Muscle layer of colon (tissue), 2 donors: ENCODE measurements around the gene BRD1.
"Not testable (repeated sequence)": the region's sequence is repeated elsewhere in the genome, so short reads cannot be mapped to it uniquely, and the experiment has no call there.

Source experiments
- H3K27ac ChIP-seq: one replicate; pipeline ENCODE4 v1.7.0; 2013; ENCODE audit warnings: low read depth, mild to moderate bottlenecking, low read length, moderate library complexity
- H3K27me3 ChIP-seq, 2 donors: one replicate each; pipeline ENCODE4 v1.7.0; 2013; ENCODE audit warnings: low read length in 2 of 2, mild to moderate bottlenecking in 2 of 2; ENCODE audit not compliant: insufficient read depth in 2 of 2, control insufficient read depth in 1 of 2
- H3K36me3 ChIP-seq: one replicate; pipeline ENCODE4 v1.7.0; 2013; ENCODE audit warnings: mild to moderate bottlenecking, low read length; ENCODE audit not compliant: insufficient read depth
- H3K4me1 ChIP-seq: one replicate; pipeline ENCODE4 v1.7.0; 2013; ENCODE audit warnings: mild to moderate bottlenecking, low read length; ENCODE audit not compliant: insufficient read depth
- H3K4me3 ChIP-seq, 2 donors: one replicate each; pipeline ENCODE4 v1.7.0; 2013; ENCODE audit warnings: low read length in 2 of 2, low read depth in 1 of 2, mild to moderate bottlenecking in 1 of 2, moderate library complexity in 1 of 2
- H3K9ac ChIP-seq: one replicate; pipeline ENCODE4 v1.7.0; 2013; ENCODE audit warnings: low read length
- H3K9me3 ChIP-seq: one replicate; pipeline ENCODE4 v1.7.0; 2013; ENCODE audit warnings: mild to moderate bottlenecking, low read length
- donor health status: abdominal sarcoma.
- donor health status: Adenocarcinoma of cecum.

Gene BRD1

DNA sequence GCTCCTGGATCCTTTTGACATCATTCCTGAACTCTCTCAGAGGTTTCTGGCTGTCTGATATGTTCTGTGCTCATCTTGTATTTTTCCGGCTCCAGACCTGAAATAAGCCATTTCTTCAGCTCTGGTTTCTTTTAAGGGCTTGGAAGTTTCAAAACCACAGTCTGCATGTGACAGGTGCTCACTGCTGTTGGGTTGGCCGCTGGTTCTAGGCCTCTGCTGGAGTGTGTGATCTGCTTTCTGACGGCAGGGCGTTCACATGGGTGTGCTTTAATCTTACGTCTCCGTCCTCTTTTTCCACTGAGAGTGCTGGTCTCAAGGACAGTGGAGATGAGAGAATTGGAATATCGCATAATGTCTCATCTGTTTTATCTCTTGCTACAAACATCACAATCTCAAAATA lies 36.3 kb upstream of the BRD1 start:
- H3K4me3 ChIP-seq, result no peak overlapping the region
- no peak overlapping the region for H3K27ac ChIP-seq

DNA sequence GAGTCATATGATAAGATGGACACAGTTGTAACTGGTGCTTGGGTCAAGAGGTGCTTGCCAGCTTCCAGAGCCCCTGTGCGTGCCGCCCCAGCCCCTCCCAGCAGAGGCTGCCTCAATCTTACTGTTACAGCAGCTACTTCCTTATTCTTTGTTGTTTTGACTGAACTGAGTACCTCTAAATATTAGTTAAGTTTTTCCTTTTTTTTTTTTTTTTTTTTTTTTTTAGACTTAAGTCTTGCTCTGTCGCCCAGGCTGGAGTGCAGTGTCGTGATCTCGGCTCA lies 34.8 kb upstream of the BRD1 start:
- Histone ChIP-seq H3K27ac (no peak overlapping the region), H3K36me3 (no peaks in the 10 kb centered on the region), H3K4me3 (no peak overlapping the region), H3K9ac (no peak overlapping the region), H3K9me3 (no peaks in the 10 kb centered on the region), H3K27me3 (no peaks in the 10 kb centered on the region), H3K4me1 (no peaks in the 10 kb centered on the region)

More for the DNA sequence above, 36.3 kb upstream of the BRD1 start:
- no peaks in the 10 kb centered on the region for H3K27me3 ChIP-seq
- H3K36me3 ChIP-seq, result no peaks in the 10 kb centered on the region
- no peaks in the 10 kb centered on the region for H3K9me3 ChIP-seq
- no peak overlapping the region for H3K9ac ChIP-seq
- H3K4me1 ChIP-seq, result no peaks in the 10 kb centered on the region

DNA sequence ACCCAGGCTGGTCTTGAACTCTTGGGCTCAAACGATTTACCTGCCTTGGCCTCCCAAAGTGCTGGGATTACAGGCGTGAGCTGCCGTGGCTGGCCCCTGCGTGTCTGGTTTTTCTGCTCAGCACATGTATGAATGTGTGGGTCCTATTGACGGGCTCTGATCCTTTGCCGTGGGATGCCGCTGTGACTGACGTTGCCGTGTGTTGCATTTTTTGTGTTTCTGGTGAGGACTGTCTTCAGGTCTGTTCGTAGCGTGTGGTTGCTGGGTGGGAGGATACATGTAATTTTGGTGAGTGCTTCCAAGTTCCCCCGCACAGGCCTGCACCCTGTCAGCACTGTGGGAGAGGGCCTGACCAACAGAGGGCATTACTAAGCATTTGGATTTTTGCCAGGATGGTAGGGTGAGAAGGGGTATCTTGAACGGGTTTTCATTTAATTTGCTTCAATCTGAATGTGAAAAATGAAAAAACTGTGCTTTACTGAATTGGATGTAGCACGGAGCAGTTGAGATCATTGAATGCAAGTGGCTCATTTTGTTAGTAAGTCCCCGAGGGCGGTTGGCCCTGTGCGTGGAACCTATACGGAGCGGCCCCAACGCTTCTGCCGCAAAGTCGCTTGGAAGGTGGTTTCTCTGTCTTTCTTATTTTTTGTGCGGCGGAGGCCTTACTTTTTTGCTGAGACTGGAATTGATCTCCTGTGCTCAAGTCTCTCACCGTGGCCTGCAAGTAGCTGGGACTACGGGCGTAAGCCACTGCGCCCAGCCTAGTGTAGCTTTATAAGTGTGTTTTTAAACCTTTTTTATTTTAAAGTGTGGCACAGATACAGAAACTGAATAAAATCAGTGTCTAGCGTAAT lies 34.2 kb upstream of the BRD1 start:
- H3K9ac ChIP-seq, result no peak overlapping the region
- no peaks in the 10 kb centered on the region for H3K4me1 ChIP-seq
- no peaks in the 10 kb centered on the region for H3K9me3 ChIP-seq
- H3K27me3 ChIP-seq, result no peaks in the 10 kb centered on the region
- H3K36me3 ChIP-seq, result no peaks in the 10 kb centered on the region
- H3K4me3 ChIP-seq, result no peak overlapping the region
- no peak overlapping the region for H3K27ac ChIP-seq

GRCh38 chr22:49858827-49859226 lies 31.2 kb upstream of the BRD1 start:
- no peaks in the 10 kb centered on the region for H3K9me3 ChIP-seq
- no peaks in the 10 kb centered on the region for H3K27me3 ChIP-seq
- H3K4me1 ChIP-seq, result peaks cover 16% of the 10 kb centered on the region
- H3K9ac ChIP-seq, result no peak overlapping the region
- H3K4me3 ChIP-seq, result no peak overlapping the region
- H3K27ac ChIP-seq, result no peak overlapping the region
- H3K36me3 ChIP-seq, result no peaks in the 10 kb centered on the region

- no peak overlapping the region for H3K4me3 ChIP-seq
- H3K9me3 ChIP-seq, result no peaks in the 10 kb centered on the region
- peaks cover 16% of the 10 kb centered on the region for H3K4me1 ChIP-seq
- no peak overlapping the region for H3K9ac ChIP-seq
- no peaks in the 10 kb centered on the region for H3K36me3 ChIP-seq
- no peaks in the 10 kb centered on the region for H3K27me3 ChIP-seq
- H3K27ac ChIP-seq, result no peak overlapping the region
These were observed 29.3 kb upstream of the BRD1 start for GRCh38 chr22:49856766-49857618.

- no peaks in the 10 kb centered on the region for H3K9me3 ChIP-seq
- H3K9ac ChIP-seq, result no peak overlapping the region
- H3K27ac ChIP-seq, result no peak overlapping the region
- no peaks in the 10 kb centered on the region for H3K27me3 ChIP-seq
- H3K4me1 ChIP-seq, result peaks cover 16% of the 10 kb centered on the region
- H3K36me3 ChIP-seq, result no peaks in the 10 kb centered on the region
- H3K4me3 ChIP-seq, result no peak overlapping the region
These were observed 28.7 kb upstream of the BRD1 start for GRCh38 chr22:49856343-49856742.

DNA sequence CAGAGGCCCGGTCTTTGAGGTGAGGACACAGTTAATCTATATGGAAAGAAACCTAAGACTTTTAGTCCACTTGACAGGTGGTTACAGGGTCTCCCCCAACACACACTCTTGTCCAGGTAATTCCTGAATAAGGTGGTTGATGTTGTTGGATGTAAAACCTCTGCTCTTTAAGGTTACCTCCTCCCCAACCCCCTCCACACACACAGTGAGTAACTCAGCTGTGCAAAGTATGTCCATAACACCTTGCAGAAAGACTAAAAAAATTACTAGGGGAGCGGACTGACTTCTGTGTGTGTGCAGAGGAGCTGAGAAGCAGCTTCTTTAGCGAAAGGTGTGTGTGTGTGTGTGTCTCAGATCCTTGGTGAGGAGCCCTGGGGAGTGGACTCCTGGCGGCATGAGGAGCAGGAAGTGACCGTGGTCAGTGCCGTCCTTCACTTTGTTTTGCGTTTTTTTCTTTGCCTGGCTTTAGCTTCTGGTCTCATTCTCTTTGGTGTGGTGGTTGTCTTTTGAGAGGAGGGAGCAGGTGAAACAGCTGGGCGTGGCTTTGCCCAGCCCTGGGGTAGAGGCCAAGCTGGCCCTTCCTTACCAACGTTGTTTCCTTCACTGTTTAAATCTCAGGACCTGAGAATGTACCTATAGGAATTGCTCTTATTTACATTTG lies 27.7 kb upstream of the BRD1 start:
- Histone ChIP-seq H3K9ac (no peak overlapping the region), H3K4me1 (peaks cover 16% of the 10 kb centered on the region), H3K27me3 (peaks cover 0 to 5% of the 10 kb centered on the region in 2 donors), H3K9me3 (no peaks in the 10 kb centered on the region), H3K27ac (no peak overlapping the region), H3K36me3 (no peaks in the 10 kb centered on the region), H3K4me3 (peak overlapping the region; percentile 35 to 44)

DNA sequence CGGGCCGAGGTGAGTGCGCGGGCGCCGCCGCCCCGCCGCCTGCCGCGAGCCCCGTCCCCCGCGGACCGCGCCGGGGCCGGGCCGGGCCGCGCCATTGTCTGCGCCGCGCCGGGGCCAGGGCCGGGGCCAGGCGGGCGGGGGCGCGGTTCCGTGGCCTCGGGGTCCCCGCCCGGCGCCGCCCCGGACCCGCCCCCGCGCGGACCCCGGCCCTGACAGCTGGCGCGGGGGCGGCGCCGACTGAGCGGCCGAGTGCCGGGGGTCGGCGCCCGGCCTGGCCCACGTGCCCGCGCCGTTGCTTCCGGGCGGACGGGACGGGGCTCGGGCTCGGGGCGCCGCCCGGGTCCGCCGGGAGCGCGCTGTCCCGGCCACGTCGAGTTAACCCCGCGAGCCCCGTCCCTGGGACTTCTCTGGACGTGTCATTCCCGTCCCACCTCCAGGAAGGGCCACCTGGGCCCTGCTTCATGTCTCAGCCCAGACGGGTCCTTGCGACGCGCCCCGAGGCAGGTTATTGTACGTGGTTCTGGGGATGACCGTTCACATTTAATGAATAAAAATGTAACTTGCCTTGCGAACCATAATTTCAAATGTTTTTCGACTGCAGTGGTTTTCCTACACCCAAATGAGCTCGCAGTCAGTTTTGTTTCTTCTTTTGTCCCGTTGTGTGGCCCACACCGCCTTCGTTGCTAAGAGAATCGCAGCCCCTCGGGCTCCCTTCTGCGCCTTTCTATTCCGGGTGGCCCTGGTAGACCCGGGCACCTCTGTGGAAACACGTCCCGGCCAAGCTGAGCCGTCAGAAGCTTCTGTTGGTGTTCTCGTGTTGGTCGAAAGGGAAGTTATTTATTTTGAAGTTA lies 26.5 kb upstream of the BRD1 start:
- peaks cover 3 to 16% of the 10 kb centered on the region in 2 donors for H3K27me3 ChIP-seq

DNA sequence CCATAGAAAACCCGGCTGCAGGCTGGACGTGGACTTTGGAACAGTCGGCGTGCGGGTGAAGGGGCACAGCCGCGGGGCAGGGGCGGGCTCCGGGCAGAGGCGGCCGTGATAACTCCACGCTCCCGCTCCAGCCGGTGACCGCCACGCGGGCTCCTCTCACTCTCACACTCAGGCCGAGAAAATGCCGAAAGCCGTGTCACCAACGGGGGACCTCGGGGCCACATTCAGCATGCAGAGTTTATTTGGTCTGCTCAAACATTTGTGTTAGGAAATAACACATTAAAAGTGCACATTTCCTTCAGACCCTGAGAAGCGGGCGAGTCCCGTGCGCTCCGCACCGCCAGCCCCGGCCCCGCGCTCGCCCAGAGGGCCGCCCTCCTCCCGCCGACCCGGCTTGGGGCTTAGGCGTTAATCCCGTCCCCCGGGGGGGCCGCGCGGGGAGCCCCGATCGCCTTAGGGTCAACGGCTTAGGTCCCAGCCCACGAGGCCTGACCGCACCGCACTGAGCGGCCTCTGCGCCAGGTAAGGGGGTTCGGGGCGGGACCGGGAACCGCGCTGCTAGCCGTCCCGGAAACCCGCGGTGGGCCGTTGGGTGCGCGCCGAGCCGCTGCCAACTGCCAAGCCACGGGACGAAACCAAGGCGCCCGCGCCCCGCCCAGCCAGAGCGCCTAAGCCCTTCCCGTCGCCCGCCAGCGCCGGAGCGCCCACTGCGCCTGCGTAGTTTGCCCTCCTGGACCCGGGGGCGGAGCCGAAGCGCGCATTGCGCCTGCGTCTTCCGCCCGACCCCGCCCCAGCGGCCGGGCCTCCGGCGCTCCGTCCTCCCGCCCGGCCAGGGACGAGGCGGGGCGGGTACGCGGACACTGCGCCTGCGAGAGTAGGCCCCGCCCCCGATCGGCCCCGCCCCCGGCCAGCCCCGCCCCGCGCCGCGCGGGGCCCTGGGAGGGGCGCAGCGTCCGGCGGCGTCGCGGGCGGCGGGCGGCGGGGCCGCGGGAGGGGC lies 25.5 kb upstream of the BRD1 start, which contains the start of gene ZBED4:
ZBED4 (plus strand) TSS at position 947 of the 997 bp plus-strand sequence. CDS start 29,819 bp downstream, outside the sequence.
- H3K27ac ChIP-seq, result peak within 1 kb of the TSS; percentile 94
- no peaks in the 10 kb centered on the region for H3K36me3 ChIP-seq
- peaks cover 16% of the 10 kb centered on the region for H3K4me1 ChIP-seq
- no peaks in the 10 kb centered on the region for H3K9me3 ChIP-seq
- peak within 1 kb of the TSS; percentile 49 for H3K9ac ChIP-seq
- H3K4me3 ChIP-seq, result peak within 1 kb of the TSS; percentile 71 to 73
- H3K27me3 ChIP-seq, result peaks cover 3 to 26% of the 10 kb centered on the region in 2 donors

More for the DNA sequence above, 26.5 kb upstream of the BRD1 start:
- H3K4me1 ChIP-seq, result peaks cover 16% of the 10 kb centered on the region
- H3K27ac ChIP-seq, result peak overlapping the region; percentile 78
- no peak overlapping the region for H3K9ac ChIP-seq
- peak overlapping the region; percentile 35 to 44 for H3K4me3 ChIP-seq
- no peaks in the 10 kb centered on the region for H3K9me3 ChIP-seq
- H3K36me3 ChIP-seq, result no peaks in the 10 kb centered on the region

- not testable (repeated sequence) for H3K36me3 ChIP-seq, H3K9me3 ChIP-seq
- H3K27me3 ChIP-seq, result peaks cover 3 to 29% of the 10 kb centered on the region in 2 donors
- H3K9ac ChIP-seq, result peak overlapping the region; percentile 49
- H3K4me3 ChIP-seq, result peak overlapping the region; percentile 71 to 73
- H3K27ac ChIP-seq, result peak overlapping the region; percentile 94
- H3K4me1 ChIP-seq, result peaks cover 16% of the 10 kb centered on the region
These were observed 24.9 kb upstream of the BRD1 start for GRCh38 chr22:49852568-49852897.
